CD4-positive, alpha-beta T cell (primary cell): ENCODE data around the gene LASP1NB.

Experiments
- ATAC-seq: fragments of 200-7000 bp; cut with Tn5 transposase; one replicate; pipeline ENCODE4 v1.10.0; 2022; ENCODE audit warnings: mild to moderate bottlenecking; ENCODE audit not compliant: poor library complexity
- CTCF ChIA-PET: fragments of 350-600 bp; sonication (Branson Sonifier 250); formaldehyde crosslinking; loops from one replicate; lab custom pipeline; 2021; ENCODE audit warnings: antibody characterized with exemption, inconsistent platforms; lab: Charles Lee
- POLR2A ChIA-PET: fragments of 350-600 bp; sonication (Branson Sonifier 250); formaldehyde crosslinking; loops from one replicate; lab custom pipeline; 2021; ENCODE audit warnings: antibody characterized with exemption, inconsistent platforms; lab: Charles Lee
- DNase-seq, 14 experiments: peaks; one replicate each; pipeline ENCODE4 v3.0.0-alpha.2; 2013 to 2020; ENCODE audit warnings: mixed read lengths in 2 of 14
- H3K27ac ChIP-seq, 2 donors: one replicate each; pipeline versions ENCODE4 v1.5.1 to v1.7.0; 2013; ENCODE audit warnings: low read length in 2 of 2, low read depth in 1 of 2, mild to moderate bottlenecking in 1 of 2
- H3K27me3 ChIP-seq, 2 experiments: 1 replicate in 1 of 2; 2 replicates in 1 of 2; pipeline versions ENCODE4 v1.6.1 to v1.7.0; 2013; ENCODE audit warnings: low read length in 2 of 2, control low read depth in 1 of 2, mild to moderate bottlenecking in 1 of 2, moderate library complexity in 1 of 2; ENCODE audit not compliant: insufficient read depth in 2 of 2, control insufficient read depth in 1 of 2
- H3K36me3 ChIP-seq: one replicate; pipeline ENCODE4 v1.6.1; 2013; ENCODE audit warnings: low read length, control low read depth; ENCODE audit not compliant: insufficient read depth
- H3K4me1 ChIP-seq: one replicate; pipeline ENCODE4 v1.6.1; 2013; ENCODE audit warnings: low read length, control low read depth; ENCODE audit not compliant: insufficient read depth
- H3K4me3 ChIP-seq: one replicate; pipeline ENCODE4 v1.5.1; 2013; ENCODE audit warnings: mild to moderate bottlenecking, low read length, moderate library complexity
- H3K9me3 ChIP-seq, 2 experiments: 1 replicate in 1 of 2; 2 replicates in 1 of 2; pipeline versions ENCODE4 v1.6.1 to v1.7.0; 2013; ENCODE audit warnings: low read length in 2 of 2, mild to moderate bottlenecking in 2 of 2, control low read depth in 1 of 2, moderate library complexity in 1 of 2; ENCODE audit not compliant: control insufficient read depth in 1 of 2, insufficient read depth in 1 of 2
- H3K27ac Mint-ChIP-seq: one replicate; pipeline ENCODE4 v1.8.0; 2020; ENCODE audit warnings: mixed read lengths
- H3K27me3 Mint-ChIP-seq: one replicate; pipeline ENCODE4 v1.8.0; 2021; ENCODE audit warnings: mixed read lengths
- H3K36me3 Mint-ChIP-seq: one replicate; pipeline ENCODE4 v1.8.0; 2021; ENCODE audit warnings: low read depth, mixed read lengths
- H3K4me1 Mint-ChIP-seq: one replicate; pipeline ENCODE4 v1.8.0; 2021; ENCODE audit warnings: low read depth, mixed read lengths
- H3K4me3 Mint-ChIP-seq: one replicate; pipeline ENCODE4 v1.8.0; 2020; ENCODE audit warnings: mild to moderate bottlenecking, mixed read lengths
- H3K9me3 Mint-ChIP-seq: one replicate; pipeline ENCODE4 v1.8.0; 2020; ENCODE audit warnings: mixed read lengths
- CTCF ChIP-seq: fragments of 200-600 bp; IDR thresholded peaks from one replicate; pipeline ENCODE4 v1.8.0; 2022; ENCODE audit warnings: antibody characterized with exemption, mild to moderate bottlenecking
- intact Hi-C, 2 experiments: fragments of 100-400 bp; cut with DNase I in 1 of 2; cut with micrococcal nuclease in 1 of 2; formaldehyde crosslinking; loops; one replicate each; pipeline versions ENCODE4 v1.15.1 to v1.9.0; 2023 to 2025; cut with DNase I, micrococcal nuclease

The LASP1NB gene

DNA sequence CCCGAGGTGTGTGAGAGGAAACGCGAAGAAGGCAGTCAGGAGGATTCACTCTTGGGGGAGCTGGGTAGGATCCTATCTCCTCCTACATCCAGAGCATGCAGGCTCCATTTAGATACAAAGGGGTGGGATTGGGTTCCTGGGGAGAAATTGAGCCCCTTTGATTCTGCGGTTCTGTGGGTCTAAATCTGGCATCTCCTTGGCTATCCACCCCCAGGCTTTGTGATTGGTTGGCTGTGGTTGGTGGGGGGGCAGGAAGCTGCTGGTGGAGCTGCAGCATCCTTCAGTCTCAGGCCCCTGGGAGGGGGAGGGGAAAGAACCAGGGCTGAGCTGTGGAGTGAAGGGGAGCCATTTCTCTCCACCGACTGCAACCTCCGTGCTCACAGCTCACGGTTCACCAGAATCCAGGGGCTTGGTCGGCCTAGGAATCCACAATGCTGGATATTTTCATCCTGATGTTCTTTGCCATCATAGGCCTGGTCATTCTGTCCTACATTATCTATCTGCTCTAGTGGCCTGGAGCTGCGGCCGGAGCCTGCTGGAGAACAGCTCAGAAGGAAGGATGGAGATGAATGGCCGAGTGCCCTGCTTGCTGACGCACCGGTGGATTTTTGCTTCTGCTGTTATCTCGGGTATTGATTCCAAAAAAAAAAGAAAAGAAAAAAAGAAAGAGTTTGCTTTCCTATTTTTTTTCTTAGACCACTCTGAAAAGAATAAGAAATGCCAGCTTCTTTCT lies at the start of gene LASP1NB:
Gene LASP1NB, plus strand, starts transcription at position 352 of the 733 bp plus-strand sequence.
- TF ChIP-seq CTCF = no peak
- Histone ChIP-seq H3K27ac (no peak within 1 kb of the TSS), H3K9me3 (no peaks in the 10 kb centered on the region), H3K4me3 (no peak within 1 kb of the TSS), H3K36me3 (peaks cover 2% of the 10 kb centered on the region), H3K4me1 (peaks cover 14% of the 10 kb centered on the region), H3K27me3 (no peaks in the 10 kb centered on the region)
- CTCF ChIA-PET = interaction anchor here (0.8 to 2.4 kb wide), 7 partner anchors 11 to 249 kb away, joined by 3 to 13 read pairs (median 5); no protein-coding TSS in a partner anchor
- Mint-ChIP-seq H3K27me3 (no peaks in the 10 kb centered on the region), H3K36me3 (peaks cover 10% of the 10 kb centered on the region), H3K4me3 (peak within 1 kb of the TSS; percentile 31), H3K27ac (peak within 1 kb of the TSS; percentile 35), H3K4me1 (peaks cover 37% of the 10 kb centered on the region), H3K9me3 (no peaks in the 10 kb centered on the region)
- POLR2A ChIA-PET = interaction anchor here (0.9 to 1.8 kb wide), 9 partner anchors 27 to 167 kb away, joined by 3 to 9 read pairs (median 4); partner anchors contain the start of genes FBXO47 and RPL23
- intact Hi-C loops = no loop called here
- DNase-seq (peak in 12 of 14 experiments; percentile 16 to 70 (median 50)), ATAC-seq (peak; percentile 78)

- ATAC-seq = peak; percentile 90
- H3K4me3 ChIP-seq = peak overlapping the region; percentile 4
- H3K27ac Mint-ChIP-seq = peak overlapping the region; percentile 89
- no peaks in the 10 kb centered on the region for H3K27me3 ChIP-seq
- peak overlapping the region; percentile 61 to 65 for H3K27ac ChIP-seq
- peaks cover 65% of the 10 kb centered on the region for H3K36me3 ChIP-seq
- CTCF ChIA-PET = interaction anchor here (0.7 to 1.0 kb wide), 2 partner anchors 23 to 47 kb away, joined by 3 to 4 read pairs; no protein-coding TSS in a partner anchor
- POLR2A ChIA-PET = interaction anchor here (0.6 to 1.8 kb wide), 6 partner anchors 8 to 141 kb away, joined by 3 to 12 read pairs (median 3); no protein-coding TSS in a partner anchor
- no peaks in the 10 kb centered on the region for H3K9me3 ChIP-seq
- no peak for TF ChIP-seq CTCF
- DNase-seq = peak in 8 of 14 experiments; percentile 22 to 77 (median 54)
- H3K9me3 Mint-ChIP-seq = no peaks in the 10 kb centered on the region
- peaks cover 92% of the 10 kb centered on the region for H3K4me1 Mint-ChIP-seq
- intact Hi-C loops = loop anchor here in 1 of 2 experiments (10.0 kb wide), 1 partner anchor 218 kb away; no protein-coding TSS in a partner anchor
- peaks cover 61% of the 10 kb centered on the region for H3K36me3 Mint-ChIP-seq
- H3K4me1 ChIP-seq = peaks cover 93% of the 10 kb centered on the region
- H3K27me3 Mint-ChIP-seq = no peaks in the 10 kb centered on the region
- peak overlapping the region; percentile 65 for H3K4me3 Mint-ChIP-seq
Measured at GRCh38 chr17:38877130-38877851, 48.1 kb upstream of the LASP1NB start.
